ENCODE data around the gene LTBP1. TPM values are rescaled to one million over a fixed set of nuclear protein-coding genes. Genes with fewer than 3 reads are reported as not detected.

Gene LTBP1
- total RNA-seq, 2 experiments from 2014 or later, result 0.06 TPM; not detected in 1

GRCh38 chr2:33145459-33145858 lies 198.7 kb downstream of the LTBP1 start:
- Histone ChIP-seq H3K27ac (ENCODE audit: low read depth in 1 of 2, low read length in 2 of 2) (no peak overlapping the region), H3K4me3 (ENCODE audit: low read length) (no peak overlapping the region), H3K9me3 (ENCODE audit: control insufficient read depth in 1 of 2, insufficient read depth in 1 of 2, low read length in 2 of 2) (no peaks in the 10 kb centered on the region), H3K4me1 (ENCODE audit: insufficient read depth, low read length) (no peaks in the 10 kb centered on the region), H3K36me3 (ENCODE audit: insufficient read depth, low read length) (no peaks in the 10 kb centered on the region), H3K27me3 (ENCODE audit: control insufficient read depth in 1 of 2, insufficient read depth in 2 of 2, low read length in 2 of 2) (peaks cover 0 to 4% of the 10 kb centered on the region in 2 experiments)
- H3K27ac Mint-ChIP-seq, result no peak overlapping the region
- DNase-seq (no peak), ATAC-seq (ENCODE audit: poor library complexity) (no peak)
- H3K36me3 Mint-ChIP-seq (ENCODE audit: low read depth), result no peaks in the 10 kb centered on the region
- TF ChIP-seq, protein P1, sequence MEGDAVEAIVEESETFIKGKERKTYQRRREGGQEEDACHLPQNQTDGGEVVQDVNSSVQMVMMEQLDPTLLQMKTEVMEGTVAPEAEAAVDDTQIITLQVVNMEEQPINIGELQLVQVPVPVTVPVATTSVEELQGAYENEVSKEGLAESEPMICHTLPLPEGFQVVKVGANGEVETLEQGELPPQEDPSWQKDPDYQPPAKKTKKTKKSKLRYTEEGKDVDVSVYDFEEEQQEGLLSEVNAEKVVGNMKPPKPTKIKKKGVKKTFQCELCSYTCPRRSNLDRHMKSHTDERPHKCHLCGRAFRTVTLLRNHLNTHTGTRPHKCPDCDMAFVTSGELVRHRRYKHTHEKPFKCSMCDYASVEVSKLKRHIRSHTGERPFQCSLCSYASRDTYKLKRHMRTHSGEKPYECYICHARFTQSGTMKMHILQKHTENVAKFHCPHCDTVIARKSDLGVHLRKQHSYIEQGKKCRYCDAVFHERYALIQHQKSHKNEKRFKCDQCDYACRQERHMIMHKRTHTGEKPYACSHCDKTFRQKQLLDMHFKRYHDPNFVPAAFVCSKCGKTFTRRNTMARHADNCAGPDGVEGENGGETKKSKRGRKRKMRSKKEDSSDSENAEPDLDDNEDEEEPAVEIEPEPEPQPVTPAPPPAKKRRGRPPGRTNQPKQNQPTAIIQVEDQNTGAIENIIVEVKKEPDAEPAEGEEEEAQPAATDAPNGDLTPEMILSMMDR (IDR thresholded peaks at IDR 0.05), result no peak
- H3K4me3 Mint-ChIP-seq, result no peak overlapping the region
- H3K27me3 Mint-ChIP-seq, result peaks cover 19% of the 10 kb centered on the region
- intact Hi-C loops (cut with DNase I, micrococcal nuclease), result no loop called here
- ChIA-PET POLR2A (no interaction called here), CTCF (no interaction called here)
- no peaks in the 10 kb centered on the region for H3K4me1 Mint-ChIP-seq (ENCODE audit: low read depth)
- H3K9me3 Mint-ChIP-seq, result no peaks in the 10 kb centered on the region

- H3K27ac ChIP-seq (ENCODE audit: low read depth in 1 of 2, low read length in 2 of 2), result no peak overlapping the region
- intact Hi-C loops (cut with DNase I, micrococcal nuclease), result no loop called here
- no peaks in the 10 kb centered on the region for H3K4me1 Mint-ChIP-seq (ENCODE audit: low read depth)
- no peak overlapping the region for H3K4me3 ChIP-seq (ENCODE audit: low read length)
- no peak overlapping the region for H3K4me3 Mint-ChIP-seq
- H3K27me3 Mint-ChIP-seq, result peaks cover 17% of the 10 kb centered on the region
- POLR2A ChIA-PET, result no interaction called here
- no peaks in the 10 kb centered on the region for H3K9me3 ChIP-seq (ENCODE audit: control insufficient read depth in 1 of 2, insufficient read depth in 1 of 2, low read length in 2 of 2)
- TF ChIP-seq, protein P1 (IDR thresholded peaks at IDR 0.05), result no peak
- DNase-seq (no peak), ATAC-seq (ENCODE audit: poor library complexity) (no peak)
- H3K9me3 Mint-ChIP-seq, result no peaks in the 10 kb centered on the region
- CTCF ChIA-PET, result no interaction called here
- H3K36me3 Mint-ChIP-seq (ENCODE audit: low read depth), result no peaks in the 10 kb centered on the region
- H3K27me3 ChIP-seq (ENCODE audit: control insufficient read depth in 1 of 2, insufficient read depth in 2 of 2, low read length in 2 of 2), result peaks cover 0 to 4% of the 10 kb centered on the region in 2 experiments
- no peaks in the 10 kb centered on the region for H3K36me3 ChIP-seq (ENCODE audit: insufficient read depth, low read length)
- H3K27ac Mint-ChIP-seq, result no peak overlapping the region
- H3K4me1 ChIP-seq (ENCODE audit: insufficient read depth, low read length), result no peaks in the 10 kb centered on the region
Observed at GRCh38 chr2:33146102-33146501, 199.3 kb downstream of the LTBP1 start.

DNA sequence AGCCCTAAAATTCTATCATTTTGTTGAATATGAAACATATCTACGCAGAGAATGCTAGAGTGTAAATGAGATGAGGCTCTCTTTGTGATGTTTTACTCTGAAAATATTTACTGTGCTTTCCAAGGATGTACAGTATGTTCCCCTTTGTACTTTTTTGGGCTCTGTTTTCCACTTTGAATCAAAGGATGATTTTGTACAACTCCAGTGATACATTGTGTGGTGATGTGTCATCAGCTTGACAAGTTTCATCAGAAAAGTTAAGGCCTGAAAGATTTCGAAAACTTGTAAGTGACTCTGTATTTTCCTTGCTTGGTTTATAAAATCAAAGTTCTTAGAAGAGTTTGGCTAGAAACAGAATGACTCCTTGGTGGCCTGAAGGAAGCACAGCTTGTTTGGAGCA lies 206.3 kb downstream of the LTBP1 start:
- no peak for ATAC-seq (ENCODE audit: poor library complexity)
- Histone ChIP-seq H3K36me3 (ENCODE audit: insufficient read depth, low read length) (no peaks in the 10 kb centered on the region), H3K27ac (ENCODE audit: low read depth in 1 of 2, low read length in 2 of 2) (no peak overlapping the region), H3K4me3 (ENCODE audit: low read length) (no peak overlapping the region), H3K4me1 (ENCODE audit: insufficient read depth, low read length) (no peaks in the 10 kb centered on the region), H3K27me3 (ENCODE audit: control insufficient read depth in 1 of 2, insufficient read depth in 2 of 2, low read length in 2 of 2) (no peaks in the 10 kb centered on the region), H3K9me3 (ENCODE audit: control insufficient read depth in 1 of 2, insufficient read depth in 1 of 2, low read length in 2 of 2) (no peaks in the 10 kb centered on the region)
- H3K4me1 Mint-ChIP-seq (ENCODE audit: low read depth), result no peaks in the 10 kb centered on the region
- no peaks in the 10 kb centered on the region for H3K9me3 Mint-ChIP-seq
- no peaks in the 10 kb centered on the region for H3K27me3 Mint-ChIP-seq
- H3K27ac Mint-ChIP-seq, result no peak overlapping the region
- no peaks in the 10 kb centered on the region for H3K36me3 Mint-ChIP-seq (ENCODE audit: low read depth)
- TF ChIP-seq, protein P1 (IDR thresholded peaks at IDR 0.05), result no peak
- no peak overlapping the region for H3K4me3 Mint-ChIP-seq
- intact Hi-C loops (cut with DNase I, micrococcal nuclease), result no loop called here
- ChIA-PET POLR2A (no interaction called here), CTCF (no interaction called here)
- DNase-seq, result no peak
